Measurements from ENCODE around the gene KANSL2. TPM values are rescaled to one million over a fixed set of nuclear protein-coding genes. Genes with fewer than 3 reads are reported as not detected.
A peak's percentile ranks its signal among the peaks of the same experiment; 100 is the strongest.

The KANSL2 gene
- 51.3 and 56.6 TPM in 2 replicates for total RNA-seq (2021)
- long read RNA-seq, partial matches to known transcripts: 16 of 286 reads
- long read RNA-seq, other reads (novel, unspliced or antisense): 267 of 286 reads

- no peak within 1 kb of the TSS for H2AK5ac ChIP-seq (ENCODE audit: insufficient read length, low read length)
- peak within 1 kb of the TSS; percentile 97 to 99 for H3K4me3 Mint-ChIP-seq
- peak within 1 kb of the TSS; percentile 36 for H4K91ac ChIP-seq (ENCODE audit: insufficient read length, low read depth, low read length)
- H3K56ac ChIP-seq (ENCODE audit: insufficient read length, low read depth, low read length): peak within 1 kb of the TSS; percentile 60
- H3K23me2 ChIP-seq (ENCODE audit: insufficient read length, low read depth, low read length, poor library complexity, severe bottlenecking): peaks cover 3% of the 10 kb centered on the region
- no peak within 1 kb of the TSS for H2BK12ac ChIP-seq (ENCODE audit: insufficient read length, low read depth, low read length)
- H3K27me3 ChIP-seq (ENCODE audit: insufficient read depth, low read length): no peaks in the 10 kb centered on the region
- peaks cover 15% of the 10 kb centered on the region for H3K79me1 ChIP-seq (ENCODE audit: insufficient read depth, low read depth, low read length, poor library complexity, severe bottlenecking)
- H3K18ac ChIP-seq (ENCODE audit: insufficient read length, low read depth, low read length): peak within 1 kb of the TSS; percentile 96
- no peak within 1 kb of the TSS for H3T11ph ChIP-seq (ENCODE audit: low read length)
- no peak within 1 kb of the TSS for H3K23ac ChIP-seq (ENCODE audit: insufficient read length, low read depth, low read length)
- H3K79me2 ChIP-seq (ENCODE audit: insufficient read depth, low read length): peaks cover 32% of the 10 kb centered on the region
- no peak within 1 kb of the TSS for H2BK120ac ChIP-seq (ENCODE audit: low read depth, low read length, poor library complexity, severe bottlenecking)
- peaks cover 1% of the 10 kb centered on the region; the same call in 1 of the 2 replicates for H3K27me3 Mint-ChIP-seq (ENCODE audit: low read depth)
- no peaks in the 10 kb centered on the region for H3K9me3 Mint-ChIP-seq
- H3K4me1 Mint-ChIP-seq: peaks cover 22 to 28% of the 10 kb centered on the region in 2 experiments
- peak within 1 kb of the TSS; percentile 99 for H3K4me2 ChIP-seq (ENCODE audit: insufficient read depth, insufficient read length, low read length)
- no peaks in the 10 kb centered on the region for H3K9me3 ChIP-seq (ENCODE audit: control insufficient read depth, low read depth, low read length)
- H2BK5ac ChIP-seq (ENCODE audit: insufficient read length, low read length): peak within 1 kb of the TSS; percentile 10
- peak within 1 kb of the TSS; percentile 88 for H4K5ac ChIP-seq (ENCODE audit: insufficient read length, low read depth, low read length)
- no peak for TF ChIP-seq CTCF (conservative IDR thresholded peaks at IDR 0.05)
- peak within 1 kb of the TSS; percentile 98 for H3K9ac ChIP-seq (ENCODE audit: extremely low read depth, insufficient read length, low read length)
- H3K4me1 ChIP-seq (ENCODE audit: insufficient read depth, low read length): peaks cover 6% of the 10 kb centered on the region
- H3K27ac ChIP-seq (ENCODE audit: insufficient read length, low read depth, low read length): peak within 1 kb of the TSS; percentile 29
- no peak within 1 kb of the TSS for H4K8ac ChIP-seq (replicated peaks; ENCODE audit: insufficient read length, low read depth, low read length)
- H2BK15ac ChIP-seq (ENCODE audit: low read depth, low read length): no peak within 1 kb of the TSS; the same call in 1 of the 2 replicates
- H2BK20ac ChIP-seq (ENCODE audit: low read depth, low read length, poor library complexity, severe bottlenecking): no peak within 1 kb of the TSS
- no CpG with 5 or more reads among the region's 64 CpGs for WGBS (ENCODE audit: extremely low coverage, insufficient read length, low lambda C conversion rate)
- H3K36me3 Mint-ChIP-seq (ENCODE audit: insufficient read depth in 1 of 3, low read depth in 3 of 3): peaks cover 32 to 47% (median 43%) of the 10 kb centered on the region in 3 experiments; a peak in 6 of 7 replicates
- H4K20me1 ChIP-seq (ENCODE audit: control insufficient read depth, insufficient read depth, insufficient read length): peaks cover 2% of the 10 kb centered on the region
- H3K27ac Mint-ChIP-seq: peak within 1 kb of the TSS; percentile 96 to 99 (median 99)
- peak within 1 kb of the TSS; percentile 98 for H3K14ac ChIP-seq (ENCODE audit: insufficient read depth, low read length)
- no peak within 1 kb of the TSS for H2AFZ ChIP-seq (ENCODE audit: low read length)
- no peak within 1 kb of the TSS for H3K4ac ChIP-seq (ENCODE audit: low read depth, low read length)
- DNase-seq: peak; percentile 99
These were observed at the start of gene KANSL2 for GRCh38 chr12:48681710-48682532. KANSL2 (minus strand) TSS chr12:48682238; CDS start chr12:48681632, 606 bp downstream.

Measured in H9 (cell line).